GM19035 (cell line): ENCODE measurements around the gene KCNMB1.

ENCODE experiments used
- ATAC-seq: cut with Tn5 transposase; IDR thresholded peaks from one replicate; pipeline ENCODE4 v1.9.1; 2021; ENCODE audit not compliant: unreplicated experiment

The KCNMB1 gene

GRCh38 chr5:170345971-170346370 is 43.2 kb downstream of the KCNMB1 start:
- no peak for ATAC-seq

- no peak for ATAC-seq
These were observed 46.0 kb downstream of the KCNMB1 start for GRCh38 chr5:170343177-170343576.

- ATAC-seq = no peak
These were observed 46.9 kb downstream of the KCNMB1 start for GRCh38 chr5:170342153-170342725.

- ATAC-seq = no peak
These were observed 47.6 kb downstream of the KCNMB1 start for GRCh38 chr5:170341545-170341944.

GRCh38 chr5:170339780-170340167 is 49.4 kb downstream of the KCNMB1 start:
- no peak for ATAC-seq

GRCh38 chr5:170338933-170339779 is 50.0 kb downstream of the KCNMB1 start:
- peak; percentile 83 for ATAC-seq

- ATAC-seq = no peak
These were observed 50.9 kb downstream of the KCNMB1 start for GRCh38 chr5:170338291-170338690.

GRCh38 chr5:170337045-170337733 is 52.0 kb downstream of the KCNMB1 start:
- no peak for ATAC-seq

- no peak for ATAC-seq
These were observed 53.1 kb downstream of the KCNMB1 start for GRCh38 chr5:170336065-170336464.

GRCh38 chr5:170334626-170335025 is 54.5 kb downstream of the KCNMB1 start:
- ATAC-seq = no peak

GRCh38 chr5:170333161-170333910 is 55.8 kb downstream of the KCNMB1 start:
- peak; percentile 32 for ATAC-seq

- ATAC-seq = no peak
These were observed 57.1 kb downstream of the KCNMB1 start for GRCh38 chr5:170332058-170332457.

GRCh38 chr5:170330568-170331054 is 58.6 kb downstream of the KCNMB1 start:
- ATAC-seq = no peak

GRCh38 chr5:170329524-170329923 is 59.6 kb downstream of the KCNMB1 start:
- ATAC-seq = no peak

- no peak for ATAC-seq
These were observed 61.3 kb downstream of the KCNMB1 start for GRCh38 chr5:170327829-170328228.

GRCh38 chr5:170327168-170327567 is 62.0 kb downstream of the KCNMB1 start:
- ATAC-seq = no peak
